OCI-M2 (cell line): ENCODE measurements around the gene KLHL22.

Source experiments
- DNase-seq: peaks from one replicate; lab custom pipeline; 2025; ENCODE audit not compliant: unreplicated experiment; lab: John Stamatoyannopoulos, UW

The KLHL22 gene

GRCh38 chr22:20434264-20434751, 61.3 kb downstream of the KLHL22 start:
- DNase-seq, result no peak

GRCh38 chr22:20433686-20434241, 61.8 kb downstream of the KLHL22 start:
- DNase-seq, result no peak

GRCh38 chr22:20433191-20433590, 62.4 kb downstream of the KLHL22 start:
- no peak for DNase-seq

GRCh38 chr22:20432244-20432686, 63.3 kb downstream of the KLHL22 start:
- DNase-seq, result no peak

- no peak for DNase-seq
Measured at GRCh38 chr22:20431511-20432192, 63.9 kb downstream of the KLHL22 start.

GRCh38 chr22:20430720-20431510, 64.7 kb downstream of the KLHL22 start:
- no peak for DNase-seq

GRCh38 chr22:20430101-20430719, 65.4 kb downstream of the KLHL22 start:
- DNase-seq, result no peak

GRCh38 chr22:20429254-20430100, 66.1 kb downstream of the KLHL22 start:
- no peak for DNase-seq

GRCh38 chr22:20428496-20429253, 66.9 kb downstream of the KLHL22 start:
- DNase-seq, result no peak

- no peak for DNase-seq
Measured at GRCh38 chr22:20427945-20428417, 67.6 kb downstream of the KLHL22 start.

- no peak for DNase-seq
Measured at GRCh38 chr22:20427104-20427944, 68.3 kb downstream of the KLHL22 start.

- DNase-seq, result no peak
Measured at GRCh38 chr22:20426259-20426615, 69.4 kb downstream of the KLHL22 start.

- DNase-seq, result no peak
Measured at GRCh38 chr22:20425566-20426258, 69.9 kb downstream of the KLHL22 start.

- DNase-seq, result no peak
Measured at GRCh38 chr22:20424932-20425565, 70.5 kb downstream of the KLHL22 start.

GRCh38 chr22:20424568-20424931, 71.0 kb downstream of the KLHL22 start:
- DNase-seq, result no peak

GRCh38 chr22:20423906-20424551, 71.6 kb downstream of the KLHL22 start:
- DNase-seq, result no peak
